HepG2 (cell line): ENCODE results near the gene APIP. TPM values are rescaled to one million over a fixed set of nuclear protein-coding genes. Genes with fewer than 3 reads are reported as not detected.

Experiments
- ATAC-seq: fragments of 200-7000 bp; cut with Tn5 transposase; 3 replicates; pipeline ENCODE4 v1.9.1; 2020; ENCODE audit warnings: mild to moderate bottlenecking, moderate library complexity
- BruUV-seq: library from RNA; stranded (reverse); fragments of 400-500 nt; replicated peaks from 2 replicates; lab custom pipeline; 2021; lab: Mats Ljungman, UMichigan
- CTCF ChIA-PET: fragments of 300-600 bp; formaldehyde crosslinking; extraction: SDS; loops from one replicate; lab custom pipeline; 2021; ENCODE audit warnings: low total read pairs, inconsistent platforms, low intra/inter-chr PET ratio; lab: Yijun Ruan, JAX
- POLR2A ChIA-PET: fragments of 350-600 bp; sonication (Branson Sonifier 250); formaldehyde crosslinking; loops from one replicate; lab custom pipeline; 2020; ENCODE audit warnings: antibody characterized with exemption, inconsistent platforms; lab: Yijun Ruan, JAX
- DNase-seq: peaks from one replicate; pipeline ENCODE4 v3.0.0-alpha.2; 2015; ENCODE audit warnings: low spot score
- FAIRE-seq: peaks from 3 replicates; lab custom pipeline; 2011; peaks lifted over from hg19 to GRCh38; lab: Jason Lieb, UNC
- H2AFZ ChIP-seq: one replicate; pipeline ENCODE4 v1.6.1; 2011; ENCODE audit warnings: low read length, inconsistent platforms
- H3K27ac ChIP-seq: fragments of 300-600 bp; 3 replicates; pipeline ENCODE4 v1.8.0; 2011; ENCODE audit warnings: mixed run types, mild to moderate bottlenecking, mixed read lengths, low read length, inconsistent platforms; ENCODE audit not compliant: insufficient read depth; ENCODE audit errors: extremely low read length
- H3K27me3 ChIP-seq, 2 experiments: fragments of 200-600 bp in 1 of 2; 2 replicates in 1 of 2; 3 replicates in 1 of 2; pipeline versions ENCODE4 v1.6.0 to v1.8.0; 2011; ENCODE audit warnings: low read length in 2 of 2, mild to moderate bottlenecking in 2 of 2, moderate library complexity in 2 of 2, inconsistent platforms in 1 of 2; ENCODE audit not compliant: insufficient read depth in 2 of 2, control insufficient read depth in 1 of 2
- H3K36me3 ChIP-seq, 2 experiments: fragments of 200-600 bp in 1 of 2; replicated peaks in 1 of 2; 2 replicates in 1 of 2; 3 replicates in 1 of 2; pipeline versions ENCODE4 v1.5.1 to v1.8.0; 2011; ENCODE audit warnings: low read length in 2 of 2, inconsistent platforms in 1 of 2; ENCODE audit not compliant: insufficient read depth in 2 of 2, control insufficient read depth in 1 of 2
- H3K4me1 ChIP-seq: 2 replicates; pipeline ENCODE4 v1.5.1; 2012; ENCODE audit warnings: low read length, inconsistent platforms; ENCODE audit not compliant: insufficient read depth
- H3K4me2 ChIP-seq: 2 replicates; pipeline ENCODE4 v1.6.0; 2011; ENCODE audit warnings: low read depth, low read length, inconsistent platforms
- H3K4me3 ChIP-seq, 3 experiments: fragments of 200-600 bp in 1 of 3; sonication (generic), shearing (Covaris generic) in 1 of 3; replicated peaks in 1 of 3; 2 replicates each; pipeline ENCODE4 v1.5.1; 2011 to 2016; ENCODE audit warnings: low read length in 3 of 3, inconsistent platforms in 2 of 3, low read depth in 2 of 3, mild to moderate bottlenecking in 2 of 3, control low read depth in 1 of 3, mixed read lengths in 1 of 3; ENCODE audit not compliant: insufficient read depth in 1 of 3
- H3K79me2 ChIP-seq: one replicate; pipeline ENCODE4 v1.6.1; 2011; ENCODE audit warnings: low read length, inconsistent platforms; ENCODE audit not compliant: insufficient read depth
- H3K9ac ChIP-seq: 2 replicates; pipeline ENCODE4 v1.6.0; 2011; ENCODE audit warnings: mild to moderate bottlenecking, low read depth, low read length, inconsistent platforms; ENCODE audit not compliant: insufficient read depth
- H3K9me3 ChIP-seq: 2 replicates; pipeline ENCODE4 v1.5.1; 2012; ENCODE audit warnings: mild to moderate bottlenecking, low read length
- H4K20me1 ChIP-seq: 2 replicates; pipeline ENCODE4 v1.6.0; 2011; ENCODE audit warnings: inconsistent platforms, mild to moderate bottlenecking, low read length, moderate library complexity; ENCODE audit not compliant: insufficient read depth
- AHDC1 ChIP-seq: sonication (generic); formaldehyde crosslinking; IDR thresholded peaks from 2 replicates; pipeline ENCODE4 v1.5.1; 2020; ENCODE audit warnings: mild to moderate bottlenecking, missing genetic modification reagents, borderline replicate concordance
- ARID5B ChIP-seq: IDR thresholded peaks from 2 replicates; pipeline ENCODE4 v1.4.0; 2020; ENCODE audit warnings: mild to moderate bottlenecking, missing genetic modification reagents
- FOSL2 ChIP-seq: sonication (generic); formaldehyde crosslinking; IDR thresholded peaks from 2 replicates; pipeline ENCODE4 v1.4.0; 2020; ENCODE audit warnings: missing genetic modification reagents
- FOXA3 ChIP-seq: IDR thresholded peaks from 2 replicates; pipeline ENCODE4 v1.6.1; 2016; ENCODE audit warnings: missing genetic modification reagents, missing compliant biosample characterization
- GATAD2A ChIP-seq: IDR thresholded peaks from 2 replicates; pipeline ENCODE4 v1.6.1; 2016
- KMT2B ChIP-seq: IDR thresholded peaks from 2 replicates; pipeline ENCODE4 v1.6.1; 2016; ENCODE audit warnings: missing genetic modification reagents, missing compliant biosample characterization
- SOX5 ChIP-seq: IDR thresholded peaks from 2 replicates; pipeline ENCODE4 v1.6.1; 2016; ENCODE audit warnings: borderline replicate concordance
- ZMAT5 ChIP-seq: sonication (generic); formaldehyde crosslinking; IDR thresholded peaks from 2 replicates; pipeline ENCODE4 v1.5.0; 2020; ENCODE audit warnings: mild to moderate bottlenecking, low read depth, missing genetic modification reagents, borderline replicate concordance
- ZNF710 ChIP-seq: sonication (generic); formaldehyde crosslinking; IDR thresholded peaks from 2 replicates; pipeline ENCODE4 v1.5.0; 2020; ENCODE audit warnings: mild to moderate bottlenecking, missing genetic modification reagents, borderline replicate concordance
- ZNF780A ChIP-seq: sonication (generic); formaldehyde crosslinking; IDR thresholded peaks from 2 replicates; pipeline ENCODE4 v1.8.0; 2022; ENCODE audit warnings: mild to moderate bottlenecking, missing genetic modification reagents, moderate library complexity
- WGBS: methylation state at CpG from one replicate; pipeline ENCODE4 v1.1.6; 2017; ENCODE audit warnings: low lambda C conversion rate; 5-methylcytosine and 5-hydroxymethylcytosine counted together
- in situ Hi-C: cut with HindIII; loops from 2 replicates; pipeline ENCODE4 v1.10.0; 2017; ENCODE audit warnings: low pct_unique_long_range_greater_than_20kb; ENCODE audit not compliant: extremely low pct_ligation_motif_present
- intact Hi-C: fragments of 100-400 bp; cut with micrococcal nuclease; formaldehyde crosslinking; loops from one replicate; pipeline ENCODE4 v1.10.0; 2022; ENCODE audit not compliant: unreplicated experiment
- polyA plus RNA-seq, 8 experiments: library from polyadenylated mRNA; depleted of rRNA in 3 of 8; stranded (reverse) in 7 of 8; unstranded in 1 of 8; fragments of >200 nt; fragmentation: Illumina TruSeq in 4 of 8; extraction: Trizol in 4 of 8; gene quantifications; 2 replicates each; pipeline versions ENCODE4 v1.2.1 to v1.2.3, GENCODE V29; 2011 to 2016; ENCODE audit warnings: low read depth in 4 of 8, missing spikeins in 1 of 8, mixed read lengths in 1 of 8; ENCODE audit not compliant: insufficient read depth in 1 of 8
- total RNA-seq, 5 experiments: library from RNA; depleted of rRNA; stranded (reverse); fragments of >200 nt; fragmentation: Illumina TruSeq; extraction: Trizol; gene quantifications; 2 replicates each; pipeline ENCODE4 v1.2.3, GENCODE V29; 2016; ENCODE audit warnings: low read depth in 1 of 5

Gene APIP
- total and polyA plus RNA-seq, 2 of the 13 experiments (the other 11 are each of a cell fraction or from before 2014, with no cell fraction given), result 16.9 to 31.0 TPM

- BruUV-seq, result no TSS peak
- H3K9ac ChIP-seq, result 0 out of 2 replicates have a peak overlapping the region, but pooled peaks have one; percentile 0
- ATAC-seq (peak; percentile 74), DNase-seq (no peak), FAIRE-seq (peak; percentile 66)
- WGBS, result 59% methylated on average over 3 of the region's 3 CpGs
- H3K79me2 ChIP-seq, result peaks cover 2% of the 10 kb centered on the region
- no peaks in the 10 kb centered on the region for H3K9me3 ChIP-seq
- H4K20me1 ChIP-seq, result no peaks in the 10 kb centered on the region
- intact Hi-C loops, result no loop called here
- H3K27me3 ChIP-seq, result no peaks in the 10 kb centered on the region
- ChIA-PET CTCF (no interaction called here), POLR2A (interaction anchor here (1.1 kb wide), 1 partner anchor 8 kb away, joined by 4 read pairs; the partner anchor contains the start of genes APIP and PDHX)
- H3K4me3 ChIP-seq, result no peak overlapping the region
- H3K4me2 ChIP-seq, result peak overlapping the region; percentile 45
- peaks cover 44% of the 10 kb centered on the region for H3K4me1 ChIP-seq
- no peak overlapping the region for H3K27ac ChIP-seq
- no peaks in the 10 kb centered on the region; a peak in 1 of 5 replicates for H3K36me3 ChIP-seq
- no peak overlapping the region for H2AFZ ChIP-seq
- in situ Hi-C loops, result loop anchor here (25.0 kb wide), 1 partner anchor 746 kb away; no protein-coding TSS in a partner anchor
- TF ChIP-seq GATAD2A (peak; percentile 30; the same call in 1 of the 2 replicates), ZNF780A (CRISPR knock-in tag) (no peak), FOXA3 (CRISPR knock-in tag) (0 out of 2 replicates have a peak, but pooled peaks have one; percentile 9), AHDC1 (CRISPR knock-in tag) (peak; percentile 28; the same call in 1 of the 2 replicates), SOX5 (CRISPR knock-in tag) (0 out of 2 replicates have a peak, but pooled peaks have one; percentile 36), KMT2B (CRISPR knock-in tag) (0 out of 2 replicates have a peak, but pooled peaks have one; percentile 27), FOSL2 (CRISPR knock-in tag) (peak; percentile 93), ZNF710 (CRISPR knock-in tag) (0 out of 2 replicates have a peak, but pooled peaks have one; percentile 29), ZMAT5 (CRISPR knock-in tag) (no peak), ARID5B (peak; percentile 64; the same call in 1 of the 2 replicates)
Measured at GRCh38 chr11:34907934-34908593, 8.1 kb downstream of the APIP start.
